Psoas muscle (tissue), 8 donors: ENCODE measurements around the gene GRIN2A. TPM values are rescaled to one million over a fixed set of nuclear protein-coding genes. Genes with fewer than 3 reads are reported as not detected.

Source experiments
- ATAC-seq, 4 donors: fragments of 200-7000 bp; cut with Tn5 transposase; one replicate each; pipeline ENCODE4 v1.9.1; 2020; ENCODE audit warnings: moderate library complexity in 3 of 4, mild to moderate bottlenecking in 2 of 4
- DNase-seq, 2 donors: peaks; one replicate each; pipeline ENCODE4 v3.0.0-alpha.2; 2020
- H3K27ac ChIP-seq: fragments of 200-600 bp; one replicate; pipeline ENCODE4 v1.8.0; 2022
- H3K27me3 ChIP-seq, 3 donors: fragments of 200-600 bp in 1 of 3; one replicate each; pipeline versions ENCODE4 v1.6.1 to v1.8.0; 2013 to 2022; ENCODE audit warnings: low read length in 2 of 3, mild to moderate bottlenecking in 2 of 3, moderate library complexity in 1 of 3; ENCODE audit not compliant: insufficient read depth in 3 of 3
- H3K36me3 ChIP-seq, 2 donors: fragments of 200-600 bp in 1 of 2; one replicate each; pipeline versions ENCODE4 v1.6.1 to v1.8.0; 2013 to 2022; ENCODE audit warnings: low read depth in 1 of 2, mild to moderate bottlenecking in 1 of 2, moderate library complexity in 1 of 2; ENCODE audit not compliant: insufficient read depth in 1 of 2
- H3K4me1 ChIP-seq: fragments of 200-600 bp; one replicate; pipeline ENCODE4 v1.8.0; 2022
- H3K4me3 ChIP-seq: fragments of 200-600 bp; one replicate; pipeline ENCODE4 v1.8.0; 2022; ENCODE audit warnings: mild to moderate bottlenecking
- H3K9me3 ChIP-seq: fragments of 200-600 bp; one replicate; pipeline ENCODE4 v1.8.0; 2022
- CTCF ChIP-seq: fragments of 200-600 bp; IDR thresholded peaks from one replicate; pipeline ENCODE4 v1.8.0; 2022; ENCODE audit warnings: antibody characterized with exemption
- WGBS, 3 donors: extraction: QIAGEN DNeasy Blood & Tissue Kit; methylation state at CpG; one replicate each; pipeline versions ENCODE4 v1.1.6 to v1.1.7; 2013; 5-methylcytosine and 5-hydroxymethylcytosine counted together
- intact Hi-C, 2 donors: fragments of 100-400 bp; cut with DNase I; formaldehyde crosslinking; loops; one replicate each; pipeline versions ENCODE4 v1.11.0 to v1.14.2; 2022
- polyA plus RNA-seq, 3 donors: library from polyadenylated mRNA; stranded (reverse); fragments of 200-250 nt; gene quantifications; one replicate each; pipeline ENCODE4 v1.2.3, GENCODE V29; 2013
- total RNA-seq, 4 donors: library from RNA; stranded (reverse); fragmentation: NEBNext Ultra II Directional in 2 of 4; extraction: Animal tissue kit (Norgen Biotek cat#: 25700) in 2 of 4; gene quantifications; one replicate each; pipeline versions ENCODE4 v1.2.1 to v1.2.4, GENCODE V29; 2021 to 2023
- donor health status: healthy with polysubstance abuse.
- donor health status: DM: no; HTN: no; CAD: no; lungs with moderate emphysema.
- donor health status: Bipolar disorder and iron deficiency.
- donor health status: healthy.
- donor health status: DM: yes; HTN: yes; CAD: no.
- donor health status: DM: no; HTN: no; CAD: no.
- donor health status: DM: no; HTN: no; CAD: no.
- donor health status: DM: yes; HTN: yes; CAD: no.

Gene GRIN2A
- total and polyA plus RNA-seq, 7 donors: 0.01 to 0.62 (median 0.17) TPM; not detected in 2

GRCh38 chr16:9977333-9977897 is 204.8 kb downstream of the GRIN2A start:
- no peak for ATAC-seq
- DNase-seq: no peak
- Histone ChIP-seq H3K36me3 (no peaks in the 10 kb centered on the region), H3K27me3 (no peaks in the 10 kb centered on the region), H3K4me1 (no peaks in the 10 kb centered on the region), H3K27ac (no peak overlapping the region), H3K9me3 (no peaks in the 10 kb centered on the region), H3K4me3 (no peak overlapping the region)
- intact Hi-C loops: loop anchor here in 1 of 2 donors (10.0 kb wide), 1 partner anchor 57 kb away; no protein-coding TSS in a partner anchor
- WGBS, 3 donors: 80 to 84% (median 82%) methylated on average over 7 of the region's 7 CpGs
- TF ChIP-seq CTCF: no peak

GRCh38 chr16:9976601-9977000 is 205.6 kb downstream of the GRIN2A start:
- TF ChIP-seq CTCF: no peak
- 65 to 75% (median 75%) methylated on average over 9 of the region's 9 CpGs for WGBS, 3 donors

GRCh38 chr16:9971907-9972306 is 210.3 kb downstream of the GRIN2A start:
- Histone ChIP-seq H3K27me3 (no peaks in the 10 kb centered on the region), H3K4me1 (no peaks in the 10 kb centered on the region), H3K36me3 (no peaks in the 10 kb centered on the region), H3K9me3 (no peaks in the 10 kb centered on the region), H3K27ac (no peak overlapping the region), H3K4me3 (no peak overlapping the region)
- DNase-seq (no peak), ATAC-seq (no peak)
- no peak for TF ChIP-seq CTCF
- intact Hi-C loops: loop anchor here in 1 of 2 donors (10.0 kb wide), 1 partner anchor 63 kb away; no protein-coding TSS in a partner anchor
- WGBS, 3 donors: 62 to 65% (median 63%) methylated on average over 2 of the region's 2 CpGs

More at GRCh38 chr16:9976601-9977000, 205.6 kb downstream of the GRIN2A start:
- Histone ChIP-seq H3K9me3 (no peaks in the 10 kb centered on the region), H3K27me3 (no peaks in the 10 kb centered on the region), H3K27ac (no peak overlapping the region), H3K4me1 (no peaks in the 10 kb centered on the region), H3K4me3 (no peak overlapping the region), H3K36me3 (no peaks in the 10 kb centered on the region)
- DNase-seq: no peak
- intact Hi-C loops: loop anchor here in 1 of 2 donors (10.0 kb wide), 1 partner anchor 58 kb away; no protein-coding TSS in a partner anchor
- no peak for ATAC-seq

GRCh38 chr16:9970796-9971195 is 211.4 kb downstream of the GRIN2A start:
- Histone ChIP-seq H3K27ac (no peak overlapping the region), H3K4me1 (no peaks in the 10 kb centered on the region), H3K9me3 (no peaks in the 10 kb centered on the region), H3K36me3 (no peaks in the 10 kb centered on the region), H3K4me3 (no peak overlapping the region), H3K27me3 (no peaks in the 10 kb centered on the region)
- DNase-seq (no peak), ATAC-seq (no peak)
- intact Hi-C loops: loop anchor here in 1 of 2 donors (10.0 kb wide), 1 partner anchor 64 kb away; no protein-coding TSS in a partner anchor
- TF ChIP-seq CTCF: no peak
- WGBS, 3 donors: 65 to 90% (median 77%) methylated on average over 1 of the region's 1 CpG
